Dermis microvascular lymphatic vessel endothelial cell (primary cell): ENCODE results near the gene PLA2G2F. TPM values are rescaled to one million over a fixed set of nuclear protein-coding genes. Genes with fewer than 3 reads are reported as not detected.
A peak's percentile ranks its signal among the peaks of the same experiment; 100 is the strongest.

Experiments used
- DNase-seq, 2 donors: peaks; one replicate each; pipeline versions ENCODE4 v3.0.0 to v3.0.0-alpha.2; 2010; ENCODE audit warnings: low read depth in 2 of 2
- total RNA-seq: library from RNA; depleted of rRNA; stranded (reverse); fragments of >200 nt; gene quantifications from 2 replicates; pipeline ENCODE4 v1.2.1, GENCODE V29; 2014

PLA2G2F gene
- total RNA-seq, 1 donor from 2014 or later = not detected

DNA sequence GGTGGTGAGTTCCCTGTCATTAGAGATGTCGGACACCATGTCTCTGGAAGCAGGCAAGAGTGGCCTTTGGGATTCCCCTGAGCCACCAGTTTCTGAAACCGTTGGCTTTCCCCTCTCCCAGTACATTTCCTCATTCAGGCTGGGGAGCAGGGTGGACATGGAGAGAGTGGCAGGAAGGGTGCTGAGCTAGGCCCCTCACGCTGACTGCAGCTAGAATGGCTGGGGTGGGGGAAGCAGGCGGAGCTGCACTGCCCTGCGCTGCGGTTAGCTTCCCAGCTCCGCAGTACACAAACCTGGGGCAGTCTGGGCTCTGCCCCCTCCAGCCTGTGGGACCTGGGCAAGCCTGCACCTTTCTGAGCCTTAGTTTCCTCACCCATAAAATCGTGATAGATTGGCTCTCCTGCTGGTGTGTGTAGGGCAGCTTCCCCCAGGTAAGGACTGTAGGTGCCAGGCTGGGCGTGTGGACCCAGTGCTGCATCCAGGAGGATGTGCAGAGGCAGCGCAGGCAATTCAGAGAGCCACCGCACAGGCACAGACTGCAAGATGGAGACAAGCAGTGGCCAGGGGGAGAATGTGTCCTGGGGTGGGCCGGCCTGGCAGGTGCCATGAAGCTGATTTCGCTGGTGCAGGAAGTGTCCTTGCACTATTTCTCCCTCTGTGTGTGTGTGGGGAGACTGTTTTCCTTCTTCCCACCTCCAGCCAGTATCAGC is 3.0 kb downstream of the PLA2G2F start:
- no peak for DNase-seq

DNA sequence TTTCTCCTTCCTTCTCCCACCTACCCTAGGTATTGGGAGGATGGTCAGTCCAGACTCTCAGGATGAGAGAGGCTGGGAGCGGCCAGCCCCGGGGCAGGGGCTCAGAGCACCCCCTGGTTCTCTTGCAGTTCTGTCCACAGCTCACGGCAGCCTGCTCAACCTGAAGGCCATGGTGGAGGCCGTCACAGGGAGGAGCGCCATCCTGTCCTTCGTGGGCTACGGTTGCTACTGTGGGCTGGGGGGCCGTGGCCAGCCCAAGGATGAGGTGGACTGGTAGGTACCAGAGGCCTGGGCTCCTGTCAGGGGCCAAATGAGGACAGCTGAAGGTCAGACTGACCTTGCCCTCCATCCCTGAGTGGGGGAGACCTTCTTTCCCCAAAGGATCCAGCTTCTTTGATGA is 4.2 kb downstream of the PLA2G2F start:
- DNase-seq = no peak

DNA sequence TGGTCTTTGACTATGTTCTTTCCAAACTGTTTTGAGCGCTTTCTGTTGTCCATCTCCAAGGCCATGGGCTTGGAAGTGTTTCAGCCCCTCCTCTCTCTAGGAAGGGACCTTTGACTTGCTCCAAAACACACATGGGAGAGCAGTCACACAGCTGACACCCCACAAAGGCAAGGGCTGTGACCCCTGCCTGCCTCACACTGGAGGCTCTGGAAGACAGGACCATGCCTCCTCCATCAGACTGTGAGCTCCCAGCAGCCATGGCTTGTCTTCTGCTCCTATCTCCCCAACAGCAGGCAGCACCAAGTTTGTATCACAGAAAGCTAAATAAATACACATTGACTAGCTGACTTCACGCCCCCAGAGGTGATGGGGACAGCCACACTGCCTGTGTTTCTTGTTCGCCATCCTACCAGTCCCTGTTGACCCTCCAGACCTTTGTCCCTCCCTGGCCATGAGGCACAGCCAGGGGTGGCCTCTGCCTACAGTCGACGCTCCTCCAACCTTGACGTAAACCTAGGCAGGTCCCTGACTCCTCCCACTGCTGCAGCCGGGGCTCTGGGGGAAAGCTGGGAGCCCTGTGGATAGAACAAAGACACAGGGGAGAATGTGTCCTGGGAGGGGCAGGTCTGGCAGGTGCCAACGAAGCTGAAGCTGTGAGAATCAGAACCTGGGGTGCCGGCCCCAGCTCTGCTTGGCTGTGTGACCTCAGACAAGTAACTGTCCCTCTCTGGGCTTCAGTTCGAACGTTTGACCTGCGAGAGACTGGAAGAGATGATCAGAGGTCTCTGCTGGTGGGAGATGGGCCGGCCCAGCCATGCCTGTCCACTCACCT is 4.8 kb downstream of the PLA2G2F start:
- no peak for DNase-seq

DNA sequence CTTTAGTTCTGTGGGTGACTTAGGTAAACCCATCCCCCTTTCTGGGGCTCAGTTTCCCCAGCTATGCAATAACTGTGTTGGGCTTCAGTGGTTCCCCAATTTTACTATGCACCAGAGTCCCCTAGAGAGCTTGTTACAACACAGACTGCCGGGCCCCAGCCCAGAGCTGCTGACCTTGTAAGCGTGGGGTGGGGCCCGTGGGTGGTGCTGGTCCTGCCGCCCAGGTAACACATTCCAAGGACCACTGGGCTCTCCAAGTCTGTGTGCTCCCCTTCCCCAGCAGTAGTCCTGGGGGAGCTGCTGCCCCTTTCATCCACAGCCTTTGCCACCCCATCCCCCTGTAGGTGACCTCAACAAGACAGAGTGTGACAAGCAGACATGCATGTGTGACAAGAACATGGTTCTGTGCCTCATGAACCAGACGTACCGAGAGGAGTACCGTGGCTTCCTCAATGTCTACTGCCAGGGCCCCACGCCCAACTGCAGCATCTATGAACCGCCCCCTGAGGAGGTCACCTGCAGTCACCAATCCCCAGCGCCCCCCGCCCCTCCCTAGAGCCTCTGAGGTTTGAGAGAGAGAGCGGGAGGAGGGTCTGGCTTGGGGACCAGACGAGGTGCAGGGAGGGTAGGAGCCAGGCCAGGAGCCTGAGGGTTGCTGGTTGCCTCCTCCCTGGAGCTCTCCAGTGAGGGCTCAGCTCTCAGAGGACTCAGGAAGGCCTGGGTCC is 8.9 kb downstream of the PLA2G2F start:
- no peak for DNase-seq

DNA sequence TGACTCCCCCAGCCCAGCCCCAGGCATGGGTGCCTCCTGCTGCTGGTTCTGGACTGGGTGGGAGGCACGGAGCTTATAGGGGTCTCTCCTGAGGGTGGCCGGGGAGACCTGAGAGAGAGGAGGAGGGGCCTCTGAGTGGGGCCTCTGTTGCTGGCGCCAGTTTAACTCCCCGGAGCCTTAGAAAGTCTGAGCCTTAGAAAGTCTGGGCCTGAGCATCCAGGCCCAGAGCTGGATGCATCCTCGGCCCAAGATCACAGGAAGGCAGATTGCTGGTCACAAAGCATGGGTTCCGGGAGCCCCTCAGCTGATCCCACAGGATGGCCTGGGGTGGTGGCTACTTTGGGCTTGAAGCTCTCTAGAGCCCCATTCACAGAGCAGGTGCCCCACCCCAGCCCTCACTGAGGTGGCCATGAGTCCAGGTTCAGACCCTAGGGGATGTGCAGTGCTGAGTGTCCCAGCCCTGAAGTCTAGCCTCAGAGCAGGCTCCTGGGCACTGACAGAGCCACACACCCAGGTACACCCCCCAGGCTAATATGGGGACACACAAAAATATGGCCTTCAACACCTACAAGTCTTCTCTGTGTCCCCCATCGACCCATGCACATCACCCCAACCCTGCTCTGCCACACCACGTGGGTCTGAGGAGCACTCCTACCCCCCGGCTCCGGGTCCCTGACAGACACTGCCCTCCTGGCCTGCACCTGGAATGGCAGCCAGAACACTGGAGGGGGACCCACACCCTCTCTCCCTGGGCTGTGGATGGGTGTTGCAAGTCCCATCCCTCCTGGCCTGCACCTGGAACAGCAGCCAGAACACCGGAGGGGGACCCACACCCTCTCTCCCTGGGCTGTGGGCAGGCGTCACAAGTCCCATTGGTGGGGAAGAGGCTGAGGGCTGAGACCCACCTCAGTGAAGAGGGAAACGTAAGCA is 9.7 kb downstream of the PLA2G2F start:
- DNase-seq = no peak

DNA sequence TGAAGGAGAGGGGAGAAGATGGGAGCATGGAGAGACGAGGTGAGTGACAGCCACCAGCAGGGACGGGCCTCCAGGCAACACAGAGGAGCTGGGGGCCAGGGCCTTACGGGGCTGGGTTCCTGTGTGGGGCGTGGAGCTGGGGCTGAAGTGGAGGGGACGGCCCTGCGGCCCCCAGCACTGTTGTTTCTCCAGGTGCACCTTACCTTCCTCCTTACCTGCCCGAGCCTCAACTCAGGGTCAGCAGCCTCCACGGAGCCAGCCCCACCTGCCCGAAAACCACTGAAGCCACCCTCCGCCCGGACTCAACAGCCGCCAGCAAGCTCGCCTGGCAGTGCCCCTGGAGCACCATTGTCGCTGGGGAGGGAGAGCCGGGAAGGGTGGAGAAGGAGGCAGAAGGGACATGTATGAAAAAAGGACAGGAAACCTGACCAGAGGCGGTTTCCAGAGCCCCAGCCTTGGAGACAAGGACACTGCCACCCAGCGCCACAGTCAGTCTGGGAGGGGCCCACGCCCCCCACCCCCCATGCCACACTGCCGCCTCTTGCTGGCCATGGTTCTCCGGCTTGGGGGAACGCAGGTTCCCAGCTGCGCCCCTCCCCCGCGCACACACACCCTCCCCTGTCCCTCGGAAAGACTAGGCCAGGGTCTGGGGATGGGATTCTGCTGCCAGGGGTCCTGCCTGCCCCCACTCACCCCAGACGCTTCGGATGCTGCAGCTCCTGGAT is 10.6 kb downstream of the PLA2G2F start:
- DNase-seq = no peak

DNA sequence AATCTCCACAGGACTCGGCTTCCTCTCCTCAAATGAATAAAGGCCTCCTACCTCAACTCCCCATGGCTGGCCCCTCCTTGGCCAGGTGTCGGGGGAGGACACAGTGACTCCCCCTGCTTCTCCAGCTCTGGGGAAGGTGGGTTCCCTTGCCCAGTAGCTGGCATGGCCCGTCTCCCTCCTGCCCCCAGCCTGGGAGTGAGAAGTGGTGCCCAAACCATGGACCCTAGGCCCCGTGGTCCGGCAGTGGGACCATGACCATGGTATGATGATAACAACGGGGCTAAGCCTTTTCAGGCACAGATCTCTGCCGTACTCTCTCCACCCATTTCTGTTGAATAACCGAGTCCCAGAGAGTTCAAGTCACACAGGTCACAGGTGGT is 11.2 kb downstream of the PLA2G2F start:
- DNase-seq = no peak

DNA sequence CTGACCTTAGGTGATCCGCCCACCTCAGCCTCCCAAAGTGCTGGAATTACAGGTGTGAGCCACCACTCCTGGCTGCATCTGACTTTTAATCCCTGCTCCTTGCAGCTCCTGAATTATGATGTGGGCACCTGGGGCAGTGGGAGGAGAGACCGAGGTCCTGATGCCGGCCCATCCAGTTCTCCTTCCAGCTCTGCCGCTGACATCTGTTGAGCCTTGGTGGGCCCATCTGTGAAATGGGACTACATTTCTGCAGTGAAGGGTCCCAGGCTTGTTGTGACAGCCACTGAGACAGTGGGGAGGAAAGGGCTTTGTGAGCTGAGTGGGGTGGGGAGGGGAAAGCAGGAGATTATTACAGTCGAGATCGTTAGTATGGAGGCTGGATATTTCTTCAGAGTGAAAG is 11.8 kb downstream of the PLA2G2F start:
- DNase-seq = no peak

DNA sequence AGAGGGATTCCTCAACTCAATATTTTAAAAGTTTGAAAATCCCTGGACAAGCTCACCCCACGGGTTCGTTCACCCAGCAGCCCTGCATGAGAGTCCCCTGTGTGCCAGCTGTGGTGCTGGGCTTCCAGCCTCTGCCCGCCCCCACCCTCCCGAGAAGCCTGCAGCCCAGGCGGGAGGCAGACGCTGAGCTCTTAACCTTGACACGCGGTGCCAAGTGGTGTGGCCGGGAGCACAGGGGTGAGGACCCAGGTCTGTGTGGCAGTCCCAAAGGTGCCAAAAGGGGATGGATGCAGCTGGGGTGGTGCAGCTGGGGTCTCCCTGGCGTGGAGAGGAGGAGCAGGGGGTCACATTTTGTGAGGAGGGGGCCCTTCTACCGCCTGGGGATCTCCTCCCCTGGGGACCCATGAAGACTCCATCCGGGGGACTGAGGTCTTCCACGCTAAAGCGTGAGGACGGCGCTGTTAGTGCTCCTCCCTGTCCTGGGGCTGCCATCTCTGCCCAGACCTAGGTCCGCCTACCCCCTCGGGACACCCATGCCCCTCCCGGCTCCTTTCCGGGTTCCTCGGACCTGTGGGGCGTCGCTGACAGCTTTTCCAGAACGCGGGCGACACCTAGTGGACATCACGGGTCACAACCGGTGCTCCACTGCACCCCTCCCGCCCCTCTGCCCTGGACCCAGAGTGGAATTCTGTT is 12.9 kb downstream of the PLA2G2F start:
- peak; percentile 25 to 52 for DNase-seq

DNA sequence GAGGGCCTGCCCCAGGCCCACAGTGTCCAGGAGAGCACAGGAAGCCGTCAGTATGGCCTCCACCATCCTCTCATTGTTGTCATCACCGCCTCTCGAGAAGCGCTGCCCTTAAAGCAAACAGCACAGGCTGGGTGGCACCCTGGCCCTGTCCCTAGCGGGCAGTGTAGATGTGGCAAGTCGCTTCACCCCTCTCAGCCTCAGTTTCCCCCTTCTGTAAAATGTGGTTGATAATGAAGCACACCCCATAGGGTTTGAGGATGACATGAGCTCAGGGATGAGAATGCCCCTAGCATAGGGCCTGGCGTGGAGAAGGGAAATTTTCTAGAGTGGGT is 13.4 kb downstream of the PLA2G2F start:
- no peak for DNase-seq

DNA sequence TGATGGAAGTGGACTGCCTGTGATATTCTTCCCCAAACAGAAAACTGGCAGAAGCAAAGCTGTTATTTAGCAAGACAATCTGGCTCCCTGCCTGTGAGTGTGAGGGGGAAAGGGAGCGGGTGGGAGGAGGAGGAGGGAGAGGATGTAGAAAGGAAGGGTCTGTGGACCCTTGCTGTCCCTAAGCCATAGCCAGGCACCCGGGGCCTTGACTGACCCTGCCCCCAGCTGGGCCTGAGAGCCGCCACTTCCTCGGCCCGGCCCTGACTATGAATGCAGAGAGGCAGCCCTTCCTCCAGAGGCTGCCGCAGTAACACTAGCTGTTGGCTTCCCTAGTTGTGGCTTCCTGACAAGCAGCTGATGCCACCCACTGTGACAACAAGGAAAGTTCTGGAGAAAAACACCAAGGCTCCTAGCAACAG is 13.9 kb downstream of the PLA2G2F start:
- DNase-seq = no peak

DNA sequence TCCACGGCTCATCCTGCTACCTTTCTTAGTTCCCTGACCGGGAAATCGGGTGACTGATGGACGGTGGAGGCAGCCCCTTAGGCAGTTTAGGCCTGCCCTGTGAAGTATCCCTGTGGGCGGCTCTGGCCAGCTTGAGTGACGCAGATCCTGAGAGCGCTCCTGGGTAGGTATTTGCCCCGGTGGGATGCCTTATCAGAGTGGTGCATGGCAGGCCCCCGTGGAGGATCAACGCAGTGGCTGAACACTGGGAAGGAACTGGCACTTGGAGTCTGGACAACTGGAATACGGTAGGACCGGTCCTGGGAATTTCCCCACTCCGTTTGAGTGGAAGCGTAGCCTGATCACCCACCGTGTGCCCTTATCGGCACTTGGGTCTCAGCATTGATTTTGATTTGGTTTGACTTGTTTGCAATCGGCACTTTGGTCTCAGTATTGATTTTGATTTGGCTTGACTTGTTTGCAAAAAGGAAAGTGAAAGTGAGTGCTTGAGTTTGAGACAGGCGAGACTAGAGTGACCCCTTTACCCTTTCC is 15.2 kb downstream of the PLA2G2F start:
- no peak for DNase-seq

DNA sequence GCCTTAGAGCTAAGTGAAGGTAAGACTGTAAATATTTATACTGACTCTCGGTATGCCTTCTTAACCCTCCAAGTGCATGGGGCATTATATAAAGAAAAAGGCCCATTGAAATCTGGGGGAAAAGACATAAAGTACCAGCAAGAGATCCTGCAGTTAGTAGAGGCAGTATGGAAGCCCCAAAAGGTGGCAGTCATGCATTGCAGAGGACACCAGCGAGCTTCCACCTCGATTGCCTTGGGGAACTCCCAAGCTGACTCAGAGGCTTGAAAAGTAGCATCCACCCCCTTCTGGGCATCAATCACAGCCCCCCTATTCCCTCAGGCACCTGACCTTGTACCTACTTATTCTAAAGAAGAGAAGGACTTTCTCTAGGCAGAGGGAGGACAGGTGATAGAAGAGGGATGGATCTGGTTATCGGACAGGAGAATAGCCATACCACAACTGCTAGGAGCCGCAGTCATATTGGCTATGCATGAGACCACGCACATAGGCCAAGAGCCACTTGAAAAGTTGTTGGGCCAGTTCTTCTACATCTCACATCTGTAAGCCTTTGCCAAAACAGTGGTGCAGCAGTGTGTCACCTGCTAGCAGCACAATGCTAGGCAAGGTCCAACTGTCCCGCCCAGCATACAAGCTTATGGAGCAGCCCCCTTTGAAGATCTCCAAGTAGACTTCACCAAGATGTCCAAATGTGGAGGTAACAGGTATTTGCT is 19.4 kb downstream of the PLA2G2F start:
- DNase-seq = no peak

DNA sequence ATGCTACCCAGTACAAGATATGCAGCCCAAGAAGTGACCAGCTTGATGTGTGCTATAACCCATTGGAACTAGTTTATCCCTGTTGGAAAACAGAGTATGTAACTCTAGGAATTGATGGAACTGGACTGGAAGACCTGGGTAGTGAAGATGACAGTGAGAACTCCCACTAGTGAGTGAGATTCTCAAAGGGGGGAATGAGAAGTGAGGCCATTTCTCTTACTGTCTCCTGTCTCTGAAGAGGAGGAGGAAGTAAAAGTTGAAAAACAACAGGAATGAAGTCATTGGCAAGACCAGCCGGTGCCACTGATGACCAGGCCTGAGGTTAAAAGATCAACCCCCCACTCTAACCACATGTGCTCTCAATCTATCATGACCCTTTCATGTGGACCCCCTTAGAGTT is 20.9 kb downstream of the PLA2G2F start:
- DNase-seq = peak in 1 of 2 donors; percentile 24

DNA sequence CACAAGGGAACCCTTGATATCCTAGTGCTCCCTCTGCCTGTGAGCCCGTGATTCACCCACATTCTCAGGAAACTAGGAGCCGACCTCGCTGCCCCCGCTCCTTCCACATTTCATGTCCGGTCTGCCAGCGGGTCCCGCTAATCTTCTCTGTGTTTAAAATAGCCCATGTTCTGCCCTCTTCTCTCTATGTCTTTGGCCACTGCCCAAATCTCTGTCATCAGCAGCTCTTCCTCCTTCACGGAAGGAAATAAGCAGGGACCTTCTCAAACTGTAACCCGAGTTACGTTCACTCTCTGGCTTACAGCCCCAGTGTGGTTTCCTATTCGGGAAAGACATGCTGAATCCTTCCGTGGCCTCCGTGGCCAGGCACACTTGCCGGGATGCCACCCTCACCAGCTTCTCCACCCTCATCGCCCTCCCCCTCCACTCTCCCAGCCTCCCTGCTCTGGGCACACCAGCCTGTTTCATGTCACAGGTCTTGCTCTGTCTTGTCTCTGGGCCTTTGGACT is 25.6 kb downstream of the PLA2G2F start:
- peak in 1 of 2 donors; percentile 32 for DNase-seq

DNA sequence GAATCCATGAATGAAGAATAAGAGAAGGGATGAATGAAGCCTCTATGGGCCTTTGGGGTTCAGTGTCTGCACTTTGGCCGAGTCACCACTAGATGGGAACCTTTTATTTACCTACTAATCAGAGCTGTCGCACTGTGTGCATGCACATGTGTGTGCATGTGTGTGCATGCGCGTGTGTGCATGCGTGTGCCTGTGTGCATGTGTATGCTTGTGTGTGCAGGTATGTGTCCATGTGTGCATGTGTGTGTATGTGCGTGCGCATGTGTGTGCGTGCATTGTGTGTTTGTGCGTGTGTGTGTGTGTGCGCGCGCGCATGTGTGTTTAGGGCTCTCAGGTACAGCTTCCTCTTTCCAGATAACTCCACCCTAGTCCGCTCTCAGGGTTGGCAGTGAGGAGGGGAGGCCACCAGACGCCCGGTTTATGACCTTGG is 26.4 kb downstream of the PLA2G2F start:
- peak in 1 of 2 donors; percentile 18 for DNase-seq

DNA sequence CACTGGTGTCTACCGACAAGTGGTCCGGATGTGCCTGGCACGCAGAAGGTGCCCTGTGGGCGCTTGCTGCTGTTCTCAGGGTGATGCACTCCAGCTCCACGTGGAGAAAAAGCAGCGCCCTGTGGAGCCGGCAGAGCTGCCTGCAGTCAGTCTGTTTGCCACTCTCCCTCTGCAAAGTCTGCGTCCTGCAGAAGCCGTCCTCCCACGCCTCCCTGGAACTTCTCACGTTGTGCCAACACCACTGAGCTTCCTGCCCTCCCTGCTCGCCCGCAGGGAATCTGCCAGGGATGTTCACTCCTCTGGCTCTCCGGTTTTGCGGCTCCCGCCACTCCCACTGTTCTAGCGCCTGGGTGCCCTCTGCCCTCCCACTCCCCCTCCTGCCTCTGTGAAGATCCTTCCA is 26.9 kb downstream of the PLA2G2F start:
- no peak for DNase-seq

DNA sequence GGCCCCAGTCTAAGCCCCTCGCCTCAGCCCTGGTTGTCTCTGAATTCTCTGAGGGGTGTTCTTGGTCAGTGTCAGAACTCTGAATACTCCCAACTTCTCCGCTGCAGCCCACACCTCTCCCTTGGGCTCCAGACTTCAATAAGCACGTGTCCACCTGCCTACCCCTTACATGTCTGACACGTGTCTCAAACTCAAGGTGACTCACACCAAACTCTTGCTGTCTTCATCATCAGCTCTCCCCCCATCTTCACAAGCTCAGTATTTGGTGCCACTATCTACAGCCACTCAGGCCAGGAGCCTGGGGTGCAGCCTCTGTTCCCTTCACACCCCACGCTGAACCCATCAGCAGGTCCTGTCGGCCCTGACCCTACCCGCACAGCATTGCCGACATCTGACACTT is 28.0 kb downstream of the PLA2G2F start:
- no peak for DNase-seq
